Liver (tissue), 9 donors: ENCODE measurements around the gene CTSS. TPM values are rescaled to one million over a fixed set of nuclear protein-coding genes. Genes with fewer than 3 reads are reported as not detected.

Source experiments
- DNase-seq: peaks from one replicate; pipeline ENCODE4 v3.0.0-alpha.2; 2017; ENCODE audit warnings: low spot score
- H3K27ac ChIP-seq, 2 donors: one replicate each; pipeline ENCODE4 v1.7.0; 2013; ENCODE audit warnings: inconsistent platforms in 2 of 2, low read length in 2 of 2, control low read depth in 1 of 2, low read depth in 1 of 2, mild to moderate bottlenecking in 1 of 2
- H3K27me3 ChIP-seq, 4 donors: one replicate each; pipeline versions ENCODE4 v1.6.1 to v1.7.0; 2013; ENCODE audit warnings: low read length in 3 of 4, inconsistent platforms in 1 of 4, mild to moderate bottlenecking in 1 of 4, moderate library complexity in 1 of 4; ENCODE audit not compliant: control insufficient read depth in 4 of 4, insufficient read depth in 4 of 4
- H3K36me3 ChIP-seq, 4 donors: one replicate each; pipeline versions ENCODE4 v1.6.1 to v1.7.0; 2013; ENCODE audit warnings: low read length in 3 of 4, mild to moderate bottlenecking in 3 of 4, low read depth in 1 of 4, moderate library complexity in 1 of 4; ENCODE audit not compliant: control insufficient read depth in 4 of 4, insufficient read depth in 3 of 4
- H3K4me1 ChIP-seq, 4 donors: one replicate each; pipeline versions ENCODE4 v1.6.1 to v1.7.0; 2013; ENCODE audit warnings: low read length in 3 of 4, mild to moderate bottlenecking in 3 of 4, moderate library complexity in 1 of 4; ENCODE audit not compliant: control insufficient read depth in 4 of 4, insufficient read depth in 4 of 4
- H3K4me3 ChIP-seq, 3 donors: one replicate each; pipeline versions ENCODE4 v1.6.1 to v1.7.0; 2013; ENCODE audit warnings: low read length in 3 of 3, control low read depth in 1 of 3, low read depth in 1 of 3, mild to moderate bottlenecking in 1 of 3
- H3K9ac ChIP-seq, 2 donors: one replicate each; pipeline ENCODE4 v1.7.0; 2013; ENCODE audit warnings: low read length in 2 of 2, mild to moderate bottlenecking in 2 of 2, moderate library complexity in 2 of 2, control low read depth in 1 of 2, low read depth in 1 of 2
- H3K9me3 ChIP-seq, 4 donors: one replicate each; pipeline versions ENCODE4 v1.6.1 to v1.7.0; 2013; ENCODE audit warnings: low read length in 3 of 4; ENCODE audit not compliant: control insufficient read depth in 4 of 4
- ATF3 ChIP-seq: IDR thresholded peaks from 2 replicates; pipeline ENCODE4 v1.6.1; 2016; ENCODE audit warnings: antibody characterized with exemption
- EGR1 ChIP-seq, 2 donors: IDR thresholded peaks; 2 replicates each; pipeline ENCODE4 v1.6.1; 2016 to 2018; ENCODE audit warnings: antibody characterized with exemption in 2 of 2, low read depth in 2 of 2
- GABPA ChIP-seq, 2 donors: IDR thresholded peaks in 1 of 2; conservative IDR thresholded peaks in 1 of 2; 2 replicates each; pipeline ENCODE4 v1.6.1; 2016; ENCODE audit warnings: antibody characterized with exemption in 2 of 2, mild to moderate bottlenecking in 1 of 2, moderate library complexity in 1 of 2
- HNF4A ChIP-seq, 2 donors: conservative IDR thresholded peaks; 2 replicates each; pipeline ENCODE4 v1.6.1; 2016; ENCODE audit warnings: antibody characterized with exemption in 2 of 2, mild to moderate bottlenecking in 2 of 2
- HNF4G ChIP-seq: IDR thresholded peaks from 2 replicates; pipeline ENCODE4 v1.6.1; 2016; ENCODE audit warnings: antibody characterized with exemption
- JUND ChIP-seq, 2 donors: IDR thresholded peaks; 2 replicates each; pipeline ENCODE4 v1.6.1; 2016; ENCODE audit warnings: antibody characterized with exemption in 2 of 2
- MAX ChIP-seq: IDR thresholded peaks from 2 replicates; pipeline ENCODE4 v1.6.1; 2016; ENCODE audit warnings: antibody characterized with exemption
- SP1 ChIP-seq: IDR thresholded peaks from 2 replicates; pipeline ENCODE4 v1.6.1; 2018; ENCODE audit warnings: antibody characterized with exemption, mild to moderate bottlenecking
- TAF1 ChIP-seq: conservative IDR thresholded peaks from 2 replicates; pipeline ENCODE4 v1.6.1; 2016; ENCODE audit warnings: antibody characterized with exemption, mild to moderate bottlenecking
- YY1 ChIP-seq: IDR thresholded peaks from 2 replicates; pipeline ENCODE4 v1.6.1; 2016; ENCODE audit warnings: antibody characterized with exemption, mild to moderate bottlenecking
- ZBTB33 ChIP-seq: IDR thresholded peaks from 2 replicates; pipeline ENCODE4 v1.6.1; 2016; ENCODE audit warnings: antibody characterized with exemption
- WGBS: extraction: QIAGEN DNeasy Blood & Tissue Kit; methylation state at CpG from one replicate; pipeline ENCODE4 v1.1.7; 2013; 5-methylcytosine and 5-hydroxymethylcytosine counted together
- polyA plus RNA-seq, 2 donors: library from polyadenylated mRNA; stranded (reverse) in 1 of 2; unstranded in 1 of 2; fragments of 200-250 nt in 1 of 2; fragments of >200 nt in 1 of 2; fragmentation: Nextera tagmentation in 1 of 2; extraction: Ambion mirVana in 1 of 2; gene quantifications; one replicate each; pipeline versions ENCODE4 v1.2.1 to v1.2.3, GENCODE V29; 2013 to 2015
- total RNA-seq, 2 donors: library from RNA; depleted of rRNA; stranded (reverse); fragments of >200 nt; gene quantifications; one replicate each; pipeline ENCODE4 v1.2.3, GENCODE V29; 2014
- TF ChIP-seq, protein P1 (sequence below): IDR thresholded peaks from 2 replicates; pipeline ENCODE4 v1.6.1; 2016; ENCODE audit warnings: antibody characterized with exemption, mild to moderate bottlenecking
- TF ChIP-seq, protein P2 (sequence below): fragments of 150-350 bp; IDR thresholded peaks from 2 replicates; pipeline ENCODE4 v1.5.1; 2017; ENCODE audit warnings: improper control_type of control experiment, low read depth, low read length; ENCODE audit not compliant: missing input control
- donor health status: healthy.
- donor health status: healthy.
- donor health status: healthy.
- donor health status: healthy.
- donor health status: healthy.

CTSS gene
- total and polyA plus RNA-seq, 4 donors, result 17.3 to 122 (median 62.4) TPM

DNA sequence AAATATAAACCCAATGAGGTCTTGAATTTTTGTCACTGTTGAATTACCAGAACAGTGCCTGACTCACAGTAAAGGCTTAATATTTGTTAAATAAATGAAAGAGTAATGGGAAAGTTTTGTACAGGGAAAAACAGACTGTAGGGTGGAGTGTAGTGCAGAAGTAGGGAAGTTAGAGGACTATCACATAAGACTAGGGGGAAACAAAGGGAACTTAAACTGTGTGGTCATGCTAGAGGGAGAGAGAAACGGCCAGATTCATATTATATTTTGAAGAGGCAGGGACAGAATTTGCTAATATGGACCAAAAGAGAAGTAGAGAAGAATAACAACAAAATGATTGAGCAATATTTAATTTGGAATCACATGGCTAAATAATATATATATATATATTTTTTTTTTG, 27.6 kb upstream of the CTSS start:
- 82% methylated on average over 1 of the region's 1 CpG for WGBS
- Histone ChIP-seq H3K27me3 (no peaks in the 10 kb centered on the region), H3K4me1 (no peaks in the 10 kb centered on the region), H3K9ac (no peak overlapping the region), H3K27ac (no peak overlapping the region), H3K4me3 (no peak overlapping the region), H3K9me3 (no peaks in the 10 kb centered on the region), H3K36me3 (peaks cover 0 to 26% (median 13%) of the 10 kb centered on the region in 4 donors)
- no peak for DNase-seq
- TF ChIP-seq JUND (IDR thresholded peaks at IDR 0.05), result no peak
- no peak for TF ChIP-seq GABPA (IDR thresholded peaks at IDR 0.05 in 1 of 2, conservative IDR thresholded peaks at IDR 0.05 in 1 of 2)
- TF ChIP-seq, protein P1, sequence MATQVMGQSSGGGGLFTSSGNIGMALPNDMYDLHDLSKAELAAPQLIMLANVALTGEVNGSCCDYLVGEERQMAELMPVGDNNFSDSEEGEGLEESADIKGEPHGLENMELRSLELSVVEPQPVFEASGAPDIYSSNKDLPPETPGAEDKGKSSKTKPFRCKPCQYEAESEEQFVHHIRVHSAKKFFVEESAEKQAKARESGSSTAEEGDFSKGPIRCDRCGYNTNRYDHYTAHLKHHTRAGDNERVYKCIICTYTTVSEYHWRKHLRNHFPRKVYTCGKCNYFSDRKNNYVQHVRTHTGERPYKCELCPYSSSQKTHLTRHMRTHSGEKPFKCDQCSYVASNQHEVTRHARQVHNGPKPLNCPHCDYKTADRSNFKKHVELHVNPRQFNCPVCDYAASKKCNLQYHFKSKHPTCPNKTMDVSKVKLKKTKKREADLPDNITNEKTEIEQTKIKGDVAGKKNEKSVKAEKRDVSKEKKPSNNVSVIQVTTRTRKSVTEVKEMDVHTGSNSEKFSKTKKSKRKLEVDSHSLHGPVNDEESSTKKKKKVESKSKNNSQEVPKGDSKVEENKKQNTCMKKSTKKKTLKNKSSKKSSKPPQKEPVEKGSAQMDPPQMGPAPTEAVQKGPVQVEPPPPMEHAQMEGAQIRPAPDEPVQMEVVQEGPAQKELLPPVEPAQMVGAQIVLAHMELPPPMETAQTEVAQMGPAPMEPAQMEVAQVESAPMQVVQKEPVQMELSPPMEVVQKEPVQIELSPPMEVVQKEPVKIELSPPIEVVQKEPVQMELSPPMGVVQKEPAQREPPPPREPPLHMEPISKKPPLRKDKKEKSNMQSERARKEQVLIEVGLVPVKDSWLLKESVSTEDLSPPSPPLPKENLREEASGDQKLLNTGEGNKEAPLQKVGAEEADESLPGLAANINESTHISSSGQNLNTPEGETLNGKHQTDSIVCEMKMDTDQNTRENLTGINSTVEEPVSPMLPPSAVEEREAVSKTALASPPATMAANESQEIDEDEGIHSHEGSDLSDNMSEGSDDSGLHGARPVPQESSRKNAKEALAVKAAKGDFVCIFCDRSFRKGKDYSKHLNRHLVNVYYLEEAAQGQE, result no peak
- TF ChIP-seq, protein P2, sequence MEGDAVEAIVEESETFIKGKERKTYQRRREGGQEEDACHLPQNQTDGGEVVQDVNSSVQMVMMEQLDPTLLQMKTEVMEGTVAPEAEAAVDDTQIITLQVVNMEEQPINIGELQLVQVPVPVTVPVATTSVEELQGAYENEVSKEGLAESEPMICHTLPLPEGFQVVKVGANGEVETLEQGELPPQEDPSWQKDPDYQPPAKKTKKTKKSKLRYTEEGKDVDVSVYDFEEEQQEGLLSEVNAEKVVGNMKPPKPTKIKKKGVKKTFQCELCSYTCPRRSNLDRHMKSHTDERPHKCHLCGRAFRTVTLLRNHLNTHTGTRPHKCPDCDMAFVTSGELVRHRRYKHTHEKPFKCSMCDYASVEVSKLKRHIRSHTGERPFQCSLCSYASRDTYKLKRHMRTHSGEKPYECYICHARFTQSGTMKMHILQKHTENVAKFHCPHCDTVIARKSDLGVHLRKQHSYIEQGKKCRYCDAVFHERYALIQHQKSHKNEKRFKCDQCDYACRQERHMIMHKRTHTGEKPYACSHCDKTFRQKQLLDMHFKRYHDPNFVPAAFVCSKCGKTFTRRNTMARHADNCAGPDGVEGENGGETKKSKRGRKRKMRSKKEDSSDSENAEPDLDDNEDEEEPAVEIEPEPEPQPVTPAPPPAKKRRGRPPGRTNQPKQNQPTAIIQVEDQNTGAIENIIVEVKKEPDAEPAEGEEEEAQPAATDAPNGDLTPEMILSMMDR, result no peak
- TF ChIP-seq YY1, result no peak
- no peak for TF ChIP-seq EGR1 (IDR thresholded peaks at IDR 0.05; ENCODE audit: low read depth in 2 of 2)

GRCh38 chr1:150791585-150791984, 26.0 kb upstream of the CTSS start:
- DNase-seq, result no peak
- no peaks in the 10 kb centered on the region for H3K4me1 ChIP-seq
- H3K36me3 ChIP-seq, result peaks cover 0 to 13% (median 4%) of the 10 kb centered on the region in 4 donors
- no peak overlapping the region for H3K9ac ChIP-seq
- H3K27ac ChIP-seq, result no peak overlapping the region
- no peaks in the 10 kb centered on the region for H3K27me3 ChIP-seq
- H3K4me3 ChIP-seq, result no peak overlapping the region
- 88% methylated on average over 4 of the region's 4 CpGs for WGBS
- H3K9me3 ChIP-seq, result no peaks in the 10 kb centered on the region
- no peak for TF ChIP-seq HNF4A (conservative IDR thresholded peaks at IDR 0.05)
- no peak for TF ChIP-seq HNF4G
- TF ChIP-seq GABPA (IDR thresholded peaks at IDR 0.05 in 1 of 2, conservative IDR thresholded peaks at IDR 0.05 in 1 of 2), result no peak
- TF ChIP-seq EGR1 (IDR thresholded peaks at IDR 0.05; ENCODE audit: low read depth in 2 of 2), result no peak
- TF ChIP-seq MAX, result no peak
- no peak for TF ChIP-seq ATF3
- no peak for TF ChIP-seq TAF1
- TF ChIP-seq SP1, result no peak
- no peak for TF ChIP-seq ZBTB33
